GM12892 (cell line): Measurements from ENCODE around the gene C6orf52.

Experiments used
- POLR2A ChIP-seq: IDR thresholded peaks from 2 replicates; pipeline ENCODE4 v1.6.1; 2011; ENCODE audit warnings: low read depth, low read length, control low read depth
- TAF1 ChIP-seq: IDR thresholded peaks from 2 replicates; pipeline ENCODE4 v1.6.1; 2011; ENCODE audit warnings: low read depth, mild to moderate bottlenecking, control low read depth, low read length, borderline replicate concordance

- TF ChIP-seq POLR2A (no peak), TAF1 (no peak)
Observed at GRCh38 chr6:10626154-10626741, 68.2 kb downstream of the C6orf52 start.
